Right lobe of liver (tissue), 4 donors: ENCODE measurements around the gene DTHD1.

ENCODE experiments used
- POLR2A ChIP-seq: fragments of 450-650 bp; IDR thresholded peaks from one replicate; pipeline ENCODE4 v1.6.1; 2017; ENCODE audit warnings: antibody characterized with exemption, mild to moderate bottlenecking
- TF ChIP-seq, protein P1 (sequence below), 4 donors: fragments of 200-600 bp in 3 of 4; fragments of 450-650 bp in 1 of 4; IDR thresholded peaks; one replicate each; pipeline versions ENCODE4 v1.5.1 to v1.8.0; 2016 to 2022; ENCODE audit warnings: antibody characterized with exemption in 4 of 4, mild to moderate bottlenecking in 2 of 4
- donor health status: DM: no; HTN: no; CAD: no.
- donor health status: DM: no; HTN: no; CAD: no.
- donor health status: DM: no; HTN: yes; CAD: no.

DNA sequence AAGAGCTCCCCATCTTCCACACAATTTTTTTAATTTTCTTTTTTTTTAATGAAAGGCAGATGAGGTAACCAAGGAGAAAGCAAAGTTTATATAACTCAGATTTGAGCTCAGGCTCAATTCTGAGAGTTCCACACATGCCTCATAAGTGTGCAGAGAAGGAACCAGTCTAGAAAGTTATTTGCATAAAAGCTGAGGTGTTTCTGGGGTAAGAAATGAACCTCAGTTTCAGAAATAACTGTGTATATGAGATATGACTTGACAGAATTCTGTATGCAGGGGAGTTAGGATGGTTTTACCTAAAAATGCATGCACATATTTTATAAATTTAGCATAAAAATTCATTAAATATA is 51.3 kb downstream of the DTHD1 start:
- TF ChIP-seq, protein P1, sequence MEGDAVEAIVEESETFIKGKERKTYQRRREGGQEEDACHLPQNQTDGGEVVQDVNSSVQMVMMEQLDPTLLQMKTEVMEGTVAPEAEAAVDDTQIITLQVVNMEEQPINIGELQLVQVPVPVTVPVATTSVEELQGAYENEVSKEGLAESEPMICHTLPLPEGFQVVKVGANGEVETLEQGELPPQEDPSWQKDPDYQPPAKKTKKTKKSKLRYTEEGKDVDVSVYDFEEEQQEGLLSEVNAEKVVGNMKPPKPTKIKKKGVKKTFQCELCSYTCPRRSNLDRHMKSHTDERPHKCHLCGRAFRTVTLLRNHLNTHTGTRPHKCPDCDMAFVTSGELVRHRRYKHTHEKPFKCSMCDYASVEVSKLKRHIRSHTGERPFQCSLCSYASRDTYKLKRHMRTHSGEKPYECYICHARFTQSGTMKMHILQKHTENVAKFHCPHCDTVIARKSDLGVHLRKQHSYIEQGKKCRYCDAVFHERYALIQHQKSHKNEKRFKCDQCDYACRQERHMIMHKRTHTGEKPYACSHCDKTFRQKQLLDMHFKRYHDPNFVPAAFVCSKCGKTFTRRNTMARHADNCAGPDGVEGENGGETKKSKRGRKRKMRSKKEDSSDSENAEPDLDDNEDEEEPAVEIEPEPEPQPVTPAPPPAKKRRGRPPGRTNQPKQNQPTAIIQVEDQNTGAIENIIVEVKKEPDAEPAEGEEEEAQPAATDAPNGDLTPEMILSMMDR (IDR thresholded peaks at IDR 0.05) = no peak
- no peak for TF ChIP-seq POLR2A
